HL-60/S4 treated with retinoic acid at 250 ng/mL for 4 days and 3 days (cell line): Measurements from ENCODE around the gene CDC42SE1.

Source experiments
- in situ Hi-C: fragments of 300-500 bp; cut with MboI; formaldehyde crosslinking; loops from 2 replicates; pipeline ENCODE4 v1.7.0; 2022; ENCODE audit warnings: low sequenced_read_pairs

CDC42SE1 gene

DNA sequence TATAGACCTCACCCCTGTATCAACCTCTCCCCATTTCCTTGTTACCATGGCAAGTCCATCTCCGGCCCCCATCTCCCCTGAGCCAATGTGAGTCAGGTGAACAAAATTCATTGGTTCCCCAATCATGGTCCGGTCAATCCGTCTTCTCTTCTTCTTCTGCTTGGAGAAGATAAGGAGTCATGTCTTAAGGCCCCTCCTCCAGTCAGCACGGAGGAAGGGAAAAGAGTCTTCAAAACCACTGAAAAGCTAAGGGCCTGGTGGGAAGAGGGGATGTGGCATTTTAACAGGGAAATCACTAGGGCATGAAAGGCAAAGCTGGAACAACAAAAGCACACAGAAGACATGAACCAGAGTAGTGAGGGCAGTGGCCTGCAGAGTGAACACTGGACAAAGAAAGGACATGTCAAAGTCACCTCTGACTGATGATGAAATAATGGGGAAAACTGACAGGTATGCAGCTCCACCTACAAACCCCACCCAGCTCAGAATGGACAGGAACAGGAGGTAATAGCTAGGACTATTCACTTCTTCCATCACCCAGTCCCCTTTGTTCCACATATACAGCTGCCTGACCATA is 4.4 kb downstream of the CDC42SE1 start:
- in situ Hi-C loops, result no loop called here

DNA sequence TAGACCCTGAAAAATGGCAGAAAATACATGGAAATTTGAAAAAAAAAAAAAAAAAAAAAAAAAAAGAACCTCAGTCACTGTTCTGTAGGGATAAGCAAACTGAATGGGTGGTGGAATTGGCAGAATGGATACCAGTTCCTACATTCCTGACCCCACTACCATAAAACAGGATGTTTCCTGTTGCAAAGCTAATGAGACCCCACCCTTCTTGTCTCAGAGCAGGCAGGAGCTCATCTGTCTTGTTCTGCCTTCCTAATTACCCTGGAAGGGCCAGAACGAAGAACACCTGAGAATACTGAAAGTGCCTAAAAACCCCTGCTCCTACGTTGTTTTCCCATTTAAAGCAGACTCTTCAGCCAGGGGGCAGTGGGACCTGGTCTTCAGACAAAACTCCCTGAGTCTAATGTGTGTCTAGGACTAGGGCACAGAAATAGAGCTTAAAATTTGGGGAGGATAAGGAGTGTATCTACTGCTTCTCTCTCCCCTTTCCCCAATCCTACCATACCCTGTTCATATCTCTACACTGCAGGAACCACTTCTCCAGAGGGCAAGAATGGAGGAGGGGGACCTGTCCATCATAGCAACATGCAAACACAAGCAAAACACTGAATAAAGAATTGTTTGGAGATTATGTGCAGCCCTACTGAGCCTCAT is 7.9 kb downstream of the CDC42SE1 start:
- in situ Hi-C loops, result no loop called here

DNA sequence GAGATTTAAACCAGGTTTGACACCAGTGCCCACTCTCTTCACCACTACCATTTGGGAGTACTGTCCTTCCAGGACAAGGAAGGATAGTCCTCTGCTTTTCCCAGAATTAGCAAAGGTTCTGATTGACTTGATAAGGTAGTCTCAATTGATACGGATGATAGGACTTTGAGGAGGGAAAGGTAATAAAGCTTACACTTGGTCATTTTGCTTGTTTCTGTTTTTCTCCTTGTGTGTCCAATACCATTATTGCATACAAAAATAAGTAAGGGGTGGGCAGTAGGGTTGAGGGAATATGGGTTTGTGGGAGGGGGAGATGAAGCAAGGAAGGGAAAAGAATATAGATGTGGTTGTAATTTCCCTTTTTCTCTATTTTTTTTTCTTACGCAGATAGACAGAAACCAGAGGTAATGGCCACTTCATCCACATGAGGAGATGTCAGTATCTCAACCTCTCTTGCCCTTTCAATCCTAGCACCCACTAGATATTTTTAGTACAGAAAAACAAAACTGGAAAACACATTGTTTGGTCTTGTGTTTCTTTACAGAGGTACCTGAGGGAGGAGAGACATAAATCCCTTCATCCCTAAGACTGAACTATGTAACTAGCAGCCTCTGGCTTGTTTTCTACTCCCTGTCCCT is 9.3 kb downstream of the CDC42SE1 start:
- in situ Hi-C loops, result no loop called here

DNA sequence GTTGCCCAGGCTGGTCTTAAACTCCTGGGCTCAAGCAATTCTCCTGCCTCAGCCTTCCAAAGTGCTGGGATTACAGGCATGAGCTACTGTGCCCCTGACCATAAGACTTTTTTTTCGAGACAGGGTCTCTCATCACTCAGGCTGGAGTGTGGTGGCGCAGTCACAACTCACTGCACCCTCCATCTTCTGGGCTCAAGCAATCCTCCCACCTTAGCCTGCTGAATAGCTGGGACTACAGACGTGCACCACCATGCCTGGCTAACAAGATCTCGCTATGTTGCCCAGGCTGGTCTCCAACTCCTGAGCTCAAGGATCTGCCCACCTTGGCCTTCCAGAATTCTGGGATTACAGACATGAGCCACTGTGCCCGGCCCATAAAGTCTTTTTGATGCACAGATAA is 10.0 kb downstream of the CDC42SE1 start:
- in situ Hi-C loops, result no loop called here

DNA sequence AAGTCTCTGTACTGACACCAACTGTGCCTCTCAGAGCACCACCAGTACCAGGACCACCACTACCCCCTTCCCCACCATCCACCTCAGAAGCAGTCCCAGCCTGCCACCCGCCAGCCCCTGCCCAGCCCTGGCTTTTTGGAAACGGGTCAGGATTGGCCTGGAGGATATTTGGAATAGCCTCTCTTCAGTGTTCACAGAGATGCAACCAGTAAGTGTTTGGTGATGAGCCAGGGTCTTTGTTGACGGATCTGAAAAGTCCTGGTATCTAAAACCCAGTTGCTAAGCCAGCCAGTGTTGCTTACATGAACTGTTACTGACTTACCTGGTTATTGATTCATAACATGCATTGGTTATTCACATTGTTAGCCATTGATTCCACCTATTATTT is 10.8 kb downstream of the CDC42SE1 start:
- in situ Hi-C loops, result no loop called here

DNA sequence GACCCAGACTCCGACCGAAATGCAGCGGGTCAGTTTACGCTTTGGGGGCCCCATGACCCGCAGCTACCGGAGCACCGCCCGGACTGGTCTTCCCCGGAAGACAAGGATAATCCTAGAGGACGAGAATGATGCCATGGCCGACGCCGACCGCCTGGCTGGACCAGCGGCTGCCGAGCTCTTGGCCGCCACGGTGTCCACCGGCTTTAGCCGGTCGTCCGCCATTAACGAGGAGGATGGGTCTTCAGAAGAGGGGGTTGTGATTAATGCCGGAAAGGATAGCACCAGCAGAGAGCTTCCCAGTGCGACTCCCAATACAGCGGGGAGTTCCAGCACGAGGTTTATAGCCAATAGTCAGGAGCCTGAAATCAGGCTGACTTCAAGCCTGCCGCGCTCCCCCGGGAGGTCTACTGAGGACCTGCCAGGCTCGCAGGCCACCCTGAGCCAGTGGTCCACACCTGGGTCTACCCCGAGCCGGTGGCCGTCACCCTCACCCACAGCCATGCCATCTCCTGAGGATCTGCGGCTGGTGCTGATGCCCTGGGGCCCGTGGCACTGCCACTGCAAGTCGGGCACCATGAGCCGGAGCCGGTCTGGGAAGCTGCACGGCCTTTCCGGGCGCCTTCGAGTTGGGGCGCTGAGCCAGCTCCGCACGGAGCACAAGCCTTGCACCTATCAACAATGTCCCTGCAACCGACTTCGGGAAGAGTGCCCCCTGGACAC is 11.3 kb downstream of the CDC42SE1 start:
- in situ Hi-C loops, result no loop called here

DNA sequence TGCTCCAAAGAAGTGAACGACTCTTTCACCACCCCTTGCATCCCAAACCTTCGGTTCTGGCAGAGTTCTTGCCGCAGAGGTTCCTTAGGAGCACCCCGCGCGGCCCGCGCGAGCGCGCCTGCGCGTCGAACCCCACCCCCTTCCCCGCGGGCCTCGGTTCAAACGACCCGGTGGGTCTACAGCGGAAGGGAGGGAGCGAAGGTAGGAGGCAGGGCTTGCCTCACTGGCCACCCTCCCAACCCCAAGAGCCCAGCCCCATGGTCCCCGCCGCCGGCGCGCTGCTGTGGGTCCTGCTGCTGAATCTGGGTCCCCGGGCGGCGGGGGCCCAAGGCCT is 11.9 kb downstream of the CDC42SE1 start, which contains the start of gene C1orf56:
Gene C1orf56, plus strand, starts transcription at position 161 of the 334 bp plus-strand sequence. Its CDS starts 97 bp downstream, at position 258.
- in situ Hi-C loops, result no loop called here

DNA sequence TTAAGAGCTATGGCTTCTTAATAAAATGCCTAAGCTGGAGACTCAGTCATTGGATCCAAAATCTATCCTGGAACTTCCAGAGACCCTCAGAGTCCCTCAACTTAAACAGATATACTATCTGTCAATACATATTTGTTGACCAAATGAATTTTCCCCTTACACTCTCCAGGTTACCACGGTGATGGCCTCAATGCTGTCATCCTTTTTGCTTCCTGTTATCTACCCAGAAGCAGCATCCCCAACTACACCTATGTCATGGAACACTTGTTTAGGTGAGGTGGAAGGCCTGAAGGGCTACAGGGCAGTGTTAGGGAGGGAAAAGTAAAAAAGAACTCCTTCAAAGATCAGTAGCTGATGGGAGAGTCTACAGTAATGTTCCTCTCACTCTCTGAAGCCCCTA is 16.3 kb downstream of the CDC42SE1 start:
- in situ Hi-C loops, result no loop called here

DNA sequence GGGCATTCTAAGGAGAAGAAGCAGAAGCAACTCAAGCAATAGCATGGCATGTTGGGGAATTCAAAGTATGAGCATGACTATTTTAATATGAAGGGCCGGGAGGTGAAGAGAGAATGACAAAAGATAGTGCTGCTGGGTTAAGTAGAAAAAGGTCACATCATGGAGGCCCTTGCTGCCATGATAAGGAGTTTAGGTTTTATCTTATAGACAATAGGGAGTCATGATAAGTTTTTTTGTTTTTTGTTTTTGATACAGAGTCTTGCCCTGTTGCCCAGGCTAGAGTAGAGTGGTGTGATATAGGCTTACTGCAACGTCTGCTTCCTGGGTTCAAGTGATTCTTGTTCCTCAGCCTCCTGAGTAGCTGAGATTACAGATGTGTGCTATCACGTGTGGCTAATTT is 19.9 kb downstream of the CDC42SE1 start:
- in situ Hi-C loops, result no loop called here

DNA sequence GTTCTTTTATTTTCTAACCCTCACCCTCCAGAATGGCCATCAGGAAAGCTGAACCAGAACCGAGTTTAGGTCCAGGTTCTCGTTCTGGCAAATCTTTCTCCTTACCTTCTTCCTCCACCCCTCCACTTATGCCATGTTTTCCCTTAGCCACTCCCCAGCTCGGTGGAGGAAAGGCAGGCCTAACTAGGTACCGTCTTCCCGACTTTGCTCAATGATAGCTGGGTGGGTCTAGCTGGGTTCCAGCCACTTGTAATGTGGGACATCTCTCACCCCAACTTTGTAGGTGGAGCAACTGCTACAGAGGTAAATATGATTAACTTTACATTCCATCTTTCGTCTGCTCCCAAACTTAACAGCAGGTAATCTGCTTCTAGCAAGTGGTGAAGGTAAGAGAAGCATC is 22.4 kb downstream of the CDC42SE1 start:
- in situ Hi-C loops, result no loop called here

DNA sequence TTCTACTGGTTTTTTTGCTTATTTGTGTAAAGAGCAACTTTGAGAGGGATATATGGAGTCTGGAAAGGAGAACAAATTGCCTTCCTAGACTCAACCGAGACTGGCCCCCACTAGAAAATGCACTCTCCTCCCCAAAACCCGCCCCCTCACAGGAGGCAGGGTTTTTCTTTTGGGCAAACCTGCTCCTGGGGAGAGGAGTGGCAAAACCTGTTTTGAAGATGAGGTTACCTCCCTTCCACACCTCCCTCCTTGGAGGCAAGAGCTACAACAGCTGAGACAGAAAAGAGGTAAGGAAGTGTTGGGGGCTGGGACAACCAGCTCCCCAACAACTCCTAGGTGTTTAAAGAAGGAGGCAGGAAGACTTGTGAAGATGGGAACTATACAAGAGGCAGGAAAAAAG is 23.1 kb downstream of the CDC42SE1 start, which contains the start of gene BNIPL:
Gene BNIPL, plus strand, starts transcription at position 231 of the 400 bp plus-strand sequence. Its CDS starts 140 bp downstream, at position 371.
- in situ Hi-C loops, result no loop called here

DNA sequence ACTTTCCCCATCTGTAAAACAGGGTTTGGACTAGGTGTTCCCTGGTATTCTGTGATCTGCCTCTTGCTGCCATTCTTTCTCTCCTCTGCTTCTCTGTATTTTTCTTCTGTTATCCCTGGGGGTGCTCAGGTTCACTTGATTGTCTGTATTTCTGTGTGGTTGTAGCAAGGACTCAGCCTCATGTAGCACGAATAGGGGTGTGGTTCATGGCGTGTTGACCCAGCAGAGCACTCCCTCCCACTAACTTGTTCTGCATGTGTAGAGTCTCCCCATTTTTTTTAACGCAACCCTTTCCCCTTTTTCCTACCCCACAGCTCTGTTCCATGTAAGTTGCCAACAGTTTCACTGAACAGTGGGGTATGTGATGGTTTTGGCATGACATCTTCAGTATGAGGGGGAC is 24.3 kb downstream of the CDC42SE1 start:
- in situ Hi-C loops, result no loop called here

DNA sequence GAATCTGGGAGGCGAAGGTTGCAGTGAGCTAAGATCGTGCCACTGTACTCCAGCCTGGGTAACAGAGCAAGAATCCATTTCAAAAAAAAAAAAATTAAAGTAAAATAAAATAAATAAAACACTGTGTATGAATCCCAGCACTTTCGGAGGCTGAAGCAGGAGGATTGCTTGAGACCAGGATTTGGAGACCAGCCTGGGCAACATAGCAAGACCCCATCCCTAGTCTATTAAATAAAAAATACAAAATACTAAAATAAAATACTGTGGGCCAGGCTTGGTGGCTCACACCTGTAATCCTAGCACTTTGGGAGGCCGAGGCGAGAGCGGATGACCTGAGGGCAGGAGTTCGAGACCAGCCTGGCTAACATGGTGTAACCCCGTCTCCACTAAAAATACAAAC is 27.3 kb downstream of the CDC42SE1 start:
- in situ Hi-C loops, result no loop called here

DNA sequence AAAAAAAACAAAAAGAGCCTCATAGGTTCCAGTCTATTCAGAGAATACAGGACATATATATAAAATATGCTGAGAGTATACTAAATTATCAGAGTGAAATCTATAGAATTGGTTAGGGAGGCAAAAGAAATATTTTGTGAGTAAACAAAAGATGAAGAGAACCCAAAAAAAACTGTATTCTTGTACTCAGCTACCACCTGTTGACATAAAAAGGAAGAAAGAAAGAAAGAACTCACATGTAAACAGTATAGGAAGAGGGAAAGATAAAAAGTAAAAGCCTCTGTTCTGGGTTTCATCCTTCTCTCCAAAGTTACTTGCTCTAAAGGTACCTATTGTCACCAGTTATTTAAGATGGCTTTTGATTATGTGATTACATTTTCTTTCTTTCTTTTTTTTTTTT is 33.0 kb downstream of the CDC42SE1 start:
- in situ Hi-C loops, result no loop called here

DNA sequence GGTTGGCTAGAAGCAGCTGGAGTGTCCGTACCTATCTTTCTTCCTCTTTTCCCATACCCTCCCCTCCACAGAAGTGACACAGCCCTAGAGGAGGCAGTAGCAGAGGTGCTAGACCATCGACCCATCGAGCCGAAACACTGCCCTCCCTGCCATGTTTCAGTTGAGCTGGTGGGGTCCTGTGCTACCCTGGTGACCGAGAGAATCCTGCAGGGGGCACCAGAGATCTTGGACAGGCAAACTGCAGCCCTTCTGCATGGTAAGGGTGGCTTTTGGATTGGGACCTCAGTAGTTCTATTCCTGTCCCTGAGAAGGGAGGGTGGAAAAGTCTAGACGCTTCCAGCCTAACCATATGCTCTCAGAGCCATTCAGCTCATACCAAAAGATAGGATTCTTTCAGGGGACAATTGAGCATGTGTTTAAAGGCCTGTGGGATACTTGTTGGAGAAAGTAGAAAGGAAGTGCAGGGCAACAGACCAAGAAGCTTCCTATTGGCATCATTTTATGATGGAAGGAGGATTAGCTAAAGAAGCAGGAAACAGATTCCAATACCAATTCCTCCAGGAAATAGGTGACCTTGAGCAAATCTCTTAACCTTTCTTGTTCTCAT is 34.8 kb downstream of the CDC42SE1 start:
- in situ Hi-C loops, result no loop called here

DNA sequence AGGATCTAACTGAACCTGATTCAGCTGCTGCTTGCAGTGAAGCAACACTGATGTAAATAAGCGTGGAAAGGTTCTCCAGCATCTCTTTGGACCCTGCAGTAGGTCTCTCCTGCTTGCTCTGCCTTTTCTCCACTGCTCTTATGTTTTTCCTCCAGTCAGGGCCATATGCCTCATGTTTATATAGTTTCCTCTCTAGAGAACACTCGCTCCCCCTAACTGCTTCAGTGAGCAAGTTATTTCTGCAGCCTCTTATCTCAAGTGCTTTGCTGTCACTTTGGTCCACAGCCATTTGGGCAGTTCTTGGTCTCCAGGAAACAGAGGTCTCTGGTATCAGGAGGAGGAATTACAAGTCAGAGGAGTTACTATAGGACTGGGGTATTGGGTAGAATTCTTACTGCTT is 45.9 kb downstream of the CDC42SE1 start:
- in situ Hi-C loops, result no loop called here

DNA sequence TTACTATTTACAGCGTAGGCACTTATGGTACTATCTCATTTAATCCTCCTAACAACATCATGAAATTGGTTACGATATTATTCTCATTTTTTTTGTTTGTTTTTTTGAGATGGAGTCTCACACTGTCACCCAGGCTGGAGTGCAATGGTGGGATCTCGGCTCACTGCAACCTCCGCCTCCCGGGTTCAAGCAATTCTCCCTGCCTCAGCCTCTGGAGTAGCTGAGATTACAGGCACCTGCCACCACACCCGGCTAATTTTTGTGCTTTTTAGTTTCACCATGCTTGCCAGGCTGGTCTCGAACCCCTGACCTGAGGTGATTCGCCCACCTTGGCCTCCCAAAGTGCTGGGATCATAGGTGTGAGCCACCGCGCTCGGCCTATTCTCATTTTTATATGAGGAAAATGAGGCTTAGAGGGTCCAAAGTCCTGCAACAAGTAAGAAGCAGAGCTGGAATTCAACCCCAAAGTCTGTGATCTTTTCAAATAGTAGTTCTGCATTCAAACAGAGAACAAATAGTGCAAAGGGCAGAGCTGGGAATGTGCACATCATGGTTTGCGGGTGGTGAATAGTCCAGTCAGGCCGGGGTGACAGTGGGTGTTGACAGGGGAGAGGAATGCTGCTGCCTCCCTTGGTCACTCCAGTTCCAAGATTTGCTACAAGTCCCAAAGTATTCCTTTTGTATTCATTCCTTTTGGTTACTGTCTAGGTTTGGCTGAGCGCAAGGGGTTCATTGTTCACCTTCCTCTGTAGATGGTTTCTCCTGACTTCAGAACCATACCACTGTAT is 46.5 kb downstream of the CDC42SE1 start:
- in situ Hi-C loops, result no loop called here

DNA sequence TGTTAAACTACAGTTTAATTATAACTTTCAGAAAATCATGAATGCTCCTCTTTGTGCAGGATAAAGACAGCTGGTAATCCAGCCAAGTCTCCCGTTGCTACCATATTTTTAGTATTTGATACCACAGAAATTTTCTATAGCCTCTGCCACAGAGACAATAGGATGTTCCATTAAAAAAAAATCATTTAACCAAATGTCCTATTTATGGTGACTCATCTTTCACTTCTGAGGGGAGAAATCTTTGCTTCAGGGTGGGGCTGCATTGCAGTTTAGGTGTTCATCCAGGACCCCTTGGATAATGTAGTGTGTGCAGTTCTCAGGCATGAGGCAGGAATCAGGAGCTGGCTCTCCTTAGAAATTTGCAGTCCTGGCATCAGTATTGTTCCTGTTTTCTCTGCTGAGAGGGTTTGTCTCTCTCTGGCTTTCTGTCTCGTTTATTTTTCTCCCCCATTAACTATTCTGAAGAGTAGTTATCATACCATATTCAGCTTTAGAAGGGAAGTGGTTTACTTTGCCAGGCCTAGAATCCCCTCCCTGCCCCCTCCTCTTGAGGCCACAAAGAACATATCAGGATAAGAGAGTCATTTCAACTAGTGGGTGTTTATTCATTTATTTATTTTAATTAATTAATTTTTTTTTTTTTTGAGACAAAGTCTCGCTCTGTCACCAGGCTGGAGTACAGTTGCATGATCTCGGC is 48.1 kb downstream of the CDC42SE1 start:
- in situ Hi-C loops, result no loop called here

DNA sequence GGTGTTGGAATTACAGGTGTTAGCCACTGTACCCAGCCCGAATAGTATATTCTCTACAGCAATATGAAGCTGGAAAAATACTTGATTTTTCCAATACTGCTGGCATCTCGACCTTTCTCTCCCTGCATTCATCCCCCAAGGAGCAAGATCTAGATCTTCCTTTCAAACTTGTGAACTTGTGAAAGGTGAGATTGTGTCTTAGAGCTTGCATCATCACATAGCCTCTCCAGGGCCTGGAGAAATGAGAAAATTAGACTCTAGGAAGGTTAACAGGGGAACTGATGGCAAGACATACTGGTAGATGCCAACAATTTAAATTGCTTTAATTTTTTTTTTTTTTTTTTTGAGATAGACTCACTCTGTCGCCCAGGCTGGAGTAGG is 49.1 kb downstream of the CDC42SE1 start:
- in situ Hi-C loops, result no loop called here
